GM21825 (cell line): ENCODE measurements around the gene TNS1.

ENCODE experiments used
- ATAC-seq: cut with Tn5 transposase; IDR thresholded peaks from one replicate; pipeline ENCODE4 v1.9.1; 2021; ENCODE audit warnings: mild to moderate bottlenecking, moderate library complexity; ENCODE audit not compliant: unreplicated experiment

Gene TNS1

DNA sequence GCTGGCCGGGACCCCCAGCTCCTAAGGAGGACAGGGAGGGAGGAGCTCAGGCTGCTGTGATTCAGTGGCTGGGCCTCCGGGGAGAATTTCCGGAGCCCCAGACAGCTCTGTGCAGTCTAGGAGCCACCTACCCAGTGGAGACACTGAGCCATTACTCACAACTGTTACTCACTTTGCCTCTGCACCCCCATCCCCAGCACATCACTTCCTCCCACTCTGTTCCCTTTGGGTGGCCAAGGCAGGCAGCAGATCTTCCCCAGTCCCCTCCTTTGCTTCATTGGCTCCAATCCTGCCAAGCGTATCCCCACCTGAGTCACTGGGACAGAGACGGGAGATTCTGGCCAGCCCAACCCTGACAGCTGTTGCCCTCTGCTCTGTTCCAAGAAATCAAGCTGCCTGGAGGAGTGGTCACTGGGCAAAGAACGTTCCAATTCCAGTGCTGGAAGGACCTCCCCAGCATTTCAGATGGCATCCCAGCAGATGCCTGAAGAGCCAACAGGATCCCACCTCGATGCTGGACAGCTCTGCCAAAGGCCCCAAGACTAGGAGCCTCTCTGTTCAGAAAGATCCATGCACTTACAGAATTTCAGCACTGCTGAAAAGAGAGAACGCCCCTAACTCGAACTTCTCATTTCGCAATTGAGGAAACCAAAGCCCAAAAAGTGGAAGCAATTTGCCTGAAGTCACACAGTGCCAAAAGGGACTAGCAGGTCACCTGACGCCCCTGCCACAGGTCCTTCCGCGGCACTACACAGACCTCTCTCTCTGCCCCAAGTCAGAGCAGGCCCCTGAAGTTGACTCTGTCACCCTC lies 68.3 kb downstream of the TNS1 start:
- ATAC-seq, result no peak

- no peak for ATAC-seq
These were observed 69.2 kb downstream of the TNS1 start for GRCh38 chr2:217933617-217933993.

DNA sequence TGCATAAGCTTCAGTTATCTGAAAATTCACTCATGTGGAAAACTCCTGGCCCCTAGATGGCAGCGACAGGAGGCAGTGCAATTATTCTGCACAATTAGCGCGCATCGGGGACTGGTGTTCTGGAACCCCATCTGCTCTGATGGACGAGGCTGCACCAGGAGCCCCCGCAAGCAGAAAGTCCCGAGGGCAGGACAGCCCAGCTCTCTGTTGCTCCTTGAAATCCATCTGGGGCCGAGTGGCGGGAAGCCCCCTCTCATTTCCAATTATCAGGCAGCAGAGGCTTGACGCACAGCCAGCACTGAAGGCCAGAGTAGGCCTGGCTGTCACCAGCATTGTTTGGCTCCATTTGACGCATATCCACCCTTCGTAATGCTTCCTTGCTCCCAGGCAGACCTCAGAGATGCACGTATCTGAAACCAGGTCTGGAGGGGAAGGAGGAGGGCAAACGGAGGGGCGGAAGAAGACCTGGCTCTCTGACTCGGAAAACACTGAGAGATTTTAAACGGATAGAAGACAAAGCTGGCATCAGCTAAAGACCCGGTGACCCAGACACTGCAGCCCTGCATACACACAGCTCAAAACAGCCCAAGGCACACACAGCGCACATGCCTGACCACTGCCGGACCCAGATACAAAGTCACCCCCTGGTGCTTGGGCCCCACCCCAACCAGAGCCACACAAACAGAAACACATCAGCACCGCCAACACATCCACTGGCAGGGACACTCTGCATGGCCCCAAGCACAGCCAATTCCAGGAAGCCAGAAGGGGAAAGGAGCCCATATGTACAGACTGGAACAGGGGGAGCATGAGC lies 69.8 kb downstream of the TNS1 start:
- no peak for ATAC-seq

DNA sequence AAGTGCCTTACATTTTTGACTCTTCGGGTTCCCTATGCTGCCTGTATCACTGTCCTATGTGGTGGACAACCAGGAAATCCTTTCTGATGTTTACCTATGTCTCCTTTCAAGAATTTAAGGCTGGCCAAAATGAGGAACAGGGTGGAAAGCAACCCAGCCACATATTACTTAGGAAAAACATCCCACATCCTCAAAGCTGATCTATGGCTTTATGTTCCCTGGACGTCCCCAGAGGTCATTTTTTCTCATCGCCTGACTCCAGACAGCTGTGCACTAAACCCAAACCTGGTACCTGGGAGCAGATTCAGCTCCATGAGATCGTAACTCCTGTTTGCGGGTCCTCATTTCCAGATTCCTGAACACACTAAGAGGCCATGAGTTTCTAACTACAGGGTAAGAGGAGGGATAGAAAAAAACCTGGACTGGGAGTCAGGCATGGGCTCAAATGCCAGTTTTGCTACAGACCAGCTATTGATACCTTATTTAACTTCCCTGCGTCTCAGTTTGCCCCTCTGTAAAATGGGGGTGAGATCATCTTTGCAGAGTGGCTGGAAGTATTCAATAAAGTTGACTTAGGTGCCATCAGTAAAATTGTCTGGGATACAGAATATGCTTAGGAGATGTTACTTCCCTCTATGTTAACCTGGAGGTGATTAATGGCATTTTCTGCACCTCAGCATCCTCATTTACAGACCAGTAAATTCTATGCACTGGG lies 70.8 kb downstream of the TNS1 start:
- no peak for ATAC-seq

- no peak for ATAC-seq
These were observed 71.8 kb downstream of the TNS1 start for GRCh38 chr2:217930761-217931563.

DNA sequence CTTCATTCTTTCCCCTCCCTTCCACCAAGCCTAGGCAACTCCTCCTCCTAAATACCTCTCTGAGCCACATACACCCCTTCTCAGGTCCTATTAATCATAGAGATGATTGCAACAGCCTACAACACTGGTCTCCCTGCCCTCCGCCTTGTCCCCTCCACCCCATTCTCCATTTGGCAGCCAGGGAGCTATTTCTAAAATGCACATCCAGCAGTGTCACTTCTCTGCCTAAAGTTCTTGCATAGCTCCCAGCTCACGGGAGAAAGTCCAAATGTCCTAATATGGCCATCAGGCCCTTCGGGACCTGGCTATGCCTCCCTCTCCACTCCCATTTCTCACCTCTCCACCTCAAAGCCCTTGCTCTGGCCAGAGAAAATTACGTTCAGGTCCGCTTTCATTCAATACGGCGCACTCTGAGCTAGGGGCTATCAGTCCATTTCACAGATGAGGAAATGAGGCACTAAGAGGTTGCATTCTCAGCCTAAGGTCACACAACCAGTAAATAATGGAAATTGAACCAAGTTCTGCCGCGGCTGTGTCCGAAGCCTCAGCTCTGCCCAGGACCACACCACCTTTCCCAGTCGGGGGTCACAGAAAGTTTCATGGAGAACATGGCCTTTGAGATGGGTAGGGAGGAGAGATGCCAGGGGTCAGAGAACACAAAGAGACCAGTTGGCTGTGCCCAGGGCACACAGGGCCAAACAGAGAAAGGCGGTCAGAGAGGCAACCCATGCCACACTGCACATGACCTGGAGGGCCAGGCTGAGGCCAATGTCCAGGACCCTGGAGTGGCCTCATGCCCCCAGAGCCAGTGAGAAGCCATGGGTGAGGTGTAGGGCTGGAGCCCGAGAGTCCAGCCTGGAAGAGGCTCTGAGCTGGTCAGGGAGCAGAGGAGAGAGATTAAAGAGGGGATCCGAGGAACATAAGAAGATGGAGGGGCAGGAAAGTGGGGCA lies 72.8 kb downstream of the TNS1 start:
- no peak for ATAC-seq

GRCh38 chr2:217929272-217929671 lies 73.5 kb downstream of the TNS1 start:
- no peak for ATAC-seq

GRCh38 chr2:217928324-217929181 lies 74.2 kb downstream of the TNS1 start:
- no peak for ATAC-seq

DNA sequence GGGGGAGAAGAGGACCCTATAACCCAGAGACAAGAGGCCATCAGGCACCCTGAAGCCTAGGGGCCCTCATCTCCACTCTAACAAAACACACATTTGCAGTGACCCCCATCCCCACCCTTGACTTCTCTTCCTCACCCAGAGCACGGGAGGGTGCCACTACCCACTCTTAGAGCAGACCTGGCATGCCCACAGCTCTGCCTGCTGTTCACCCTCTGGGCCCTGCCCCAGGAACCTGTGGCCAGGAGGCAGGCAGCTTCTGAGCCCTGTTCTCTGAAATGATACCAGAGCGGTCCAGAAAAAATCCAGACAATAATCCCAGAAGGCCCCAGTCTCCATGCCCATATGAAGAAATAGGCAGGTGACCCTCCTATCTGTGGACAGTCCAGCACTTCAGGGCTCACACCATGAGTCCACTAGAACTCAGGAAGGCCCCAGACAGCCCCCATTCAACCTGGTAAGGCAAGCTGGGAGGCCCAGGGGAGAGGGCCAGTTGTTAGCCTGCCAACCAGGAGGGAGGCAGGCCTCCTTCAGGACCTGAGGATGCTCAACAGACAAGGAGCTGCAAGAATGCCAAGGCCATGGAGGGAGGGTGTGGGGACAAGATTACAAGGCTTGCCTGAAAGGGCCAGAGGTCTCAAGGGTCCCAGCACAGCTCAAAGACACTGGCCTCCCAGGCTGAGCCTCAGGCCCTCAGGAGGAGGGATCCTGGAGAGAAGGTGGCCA lies 75.0 kb downstream of the TNS1 start:
- no peak for ATAC-seq

DNA sequence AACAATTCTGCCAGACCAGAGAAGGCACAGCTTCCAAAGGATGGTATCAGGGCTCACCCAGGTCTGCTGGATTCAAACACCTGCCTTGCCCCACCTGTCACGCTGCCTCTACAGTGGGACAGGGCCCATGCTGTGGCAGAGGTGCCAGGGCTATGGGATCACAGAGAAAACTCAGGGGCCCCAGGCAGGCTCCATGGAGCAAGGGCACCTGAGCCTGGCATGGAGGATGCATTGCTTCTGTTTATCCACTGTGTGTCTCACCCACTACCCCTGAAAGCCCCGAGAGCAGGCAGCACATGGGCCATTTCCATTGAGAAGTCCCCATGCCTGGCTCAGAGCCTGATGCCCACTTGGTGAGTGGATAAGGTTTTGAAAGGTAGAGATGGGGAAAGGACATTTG lies 76.0 kb downstream of the TNS1 start:
- no peak for ATAC-seq

- ATAC-seq, result no peak
These were observed 78.4 kb downstream of the TNS1 start for GRCh38 chr2:217924346-217924901.

DNA sequence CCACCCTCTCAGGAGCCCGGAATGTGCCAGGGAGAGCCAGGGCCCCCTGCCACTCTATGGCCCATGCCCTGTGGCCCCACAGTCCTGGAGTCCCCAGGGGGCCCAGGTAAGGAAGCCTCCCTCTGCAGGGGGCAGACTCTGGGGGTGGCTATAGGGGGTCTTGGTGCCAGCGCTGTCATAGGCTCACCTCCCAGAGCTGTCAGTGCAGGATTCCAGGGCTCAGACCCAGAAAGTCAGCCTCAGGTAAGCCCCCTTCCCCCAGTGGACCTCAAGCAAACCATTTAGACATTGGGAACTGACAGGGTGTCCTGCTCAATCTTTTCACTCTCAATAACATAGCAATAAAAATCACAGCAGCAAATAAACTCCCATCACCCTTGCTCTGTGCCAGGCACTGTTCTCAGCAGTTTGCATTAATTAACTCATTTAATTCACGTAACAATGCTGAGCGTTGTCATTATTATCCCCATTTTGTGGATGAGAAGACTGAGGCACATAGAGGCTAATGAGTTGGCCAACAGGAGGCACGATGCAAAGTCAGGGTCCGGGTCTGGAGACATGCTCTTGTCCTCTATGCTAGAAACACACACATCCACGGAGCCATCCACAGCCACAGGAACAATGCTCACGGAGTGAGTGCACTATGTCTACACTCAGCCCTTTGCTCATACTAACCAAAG lies 79.6 kb downstream of the TNS1 start:
- ATAC-seq, result no peak

DNA sequence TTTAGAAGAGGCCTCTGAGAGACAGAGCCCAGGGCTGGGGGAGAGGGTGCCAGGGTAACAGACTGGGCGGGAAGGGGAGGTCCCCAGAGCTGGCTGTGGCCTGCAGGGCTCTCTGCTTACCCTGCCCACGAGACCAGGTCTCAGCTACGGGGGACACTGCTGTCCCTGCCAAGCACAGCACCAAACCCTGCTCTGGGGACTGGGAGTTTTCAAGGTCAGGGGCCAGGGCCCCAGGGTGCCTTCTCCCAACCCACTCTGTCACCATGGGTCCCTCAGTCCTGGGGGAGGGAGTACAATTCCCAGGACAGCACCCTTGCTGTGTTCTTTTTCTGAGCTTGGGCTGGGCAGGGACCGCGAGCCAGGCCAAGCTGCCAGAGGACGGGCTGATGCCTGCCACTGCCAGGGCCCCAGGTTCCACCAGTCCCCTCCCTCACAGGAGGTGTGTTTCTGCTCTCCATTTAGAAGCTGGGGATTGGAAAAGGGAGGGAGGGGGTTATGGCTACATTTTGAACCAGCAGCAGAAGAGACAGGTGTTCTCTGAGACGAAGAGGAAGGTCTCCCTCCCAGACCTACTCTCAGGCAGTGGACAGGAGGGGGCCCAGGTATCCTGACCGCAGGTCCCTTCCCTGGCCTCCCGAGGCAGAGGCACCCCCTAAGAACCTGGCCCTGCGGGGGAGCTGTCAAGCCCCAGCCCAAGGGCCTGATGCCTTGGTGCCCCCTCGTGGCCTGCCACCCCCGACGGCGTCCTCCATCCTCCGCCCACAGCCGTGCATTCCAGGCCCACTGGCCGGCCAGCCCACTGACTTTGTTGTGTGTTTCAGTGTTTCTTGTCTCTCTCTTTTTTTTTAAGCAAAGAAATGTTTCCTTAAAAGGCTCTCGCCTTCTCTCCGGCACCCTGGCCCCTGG lies 80.4 kb downstream of the TNS1 start:
- ATAC-seq, result no peak

DNA sequence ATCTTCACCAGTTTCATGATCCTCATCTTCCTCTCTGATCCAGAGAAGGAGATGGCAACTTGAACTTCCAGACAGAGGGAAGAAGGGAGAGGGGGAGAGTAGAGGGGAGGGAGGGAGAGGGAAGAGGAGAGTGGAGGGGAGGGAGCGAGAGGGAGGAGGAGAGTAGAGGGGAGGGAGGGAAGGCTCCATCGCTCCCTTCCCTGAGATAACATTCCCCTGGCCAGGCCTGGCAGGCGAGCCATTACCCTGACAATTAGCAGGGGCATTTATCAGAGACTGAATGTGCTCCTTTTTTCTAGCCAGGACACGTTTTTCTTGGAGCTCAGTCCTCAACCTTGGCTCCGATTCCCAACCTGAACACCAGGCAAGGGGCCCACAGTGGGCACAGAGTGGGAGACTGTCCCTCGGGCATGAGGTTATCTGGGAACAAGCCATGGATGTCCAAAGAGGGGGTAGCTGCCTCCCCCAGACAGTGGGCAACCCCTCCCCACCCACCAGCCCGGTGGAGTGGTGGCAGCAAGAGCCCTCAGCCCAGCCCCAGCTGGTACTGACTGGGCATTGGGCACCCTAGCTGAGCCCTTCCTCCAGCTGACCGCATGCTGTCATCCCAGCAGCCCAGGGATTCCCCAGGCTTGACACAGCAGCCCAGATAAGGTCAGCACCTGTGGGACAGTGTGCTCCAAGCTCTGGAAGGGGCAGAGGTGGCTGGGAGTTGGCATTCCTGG lies 81.8 kb downstream of the TNS1 start:
- no peak for ATAC-seq

- no peak for ATAC-seq
These were observed 82.9 kb downstream of the TNS1 start for GRCh38 chr2:217919781-217920351.
